NCI-H2029 (cell line): ENCODE data around the gene PDE7B.
"Not testable (repeated sequence)": the region's sequence is repeated elsewhere in the genome, so short reads cannot be mapped to it uniquely, and the experiment has no call there.

Experiments used
- DNase-seq: peaks from one replicate; lab custom pipeline; 2025; lab: John Stamatoyannopoulos, UW

PDE7B gene

GRCh38 chr6:135842618-135843392, 8.7 kb upstream of the PDE7B start:
- DNase-seq, result no peak

DNA sequence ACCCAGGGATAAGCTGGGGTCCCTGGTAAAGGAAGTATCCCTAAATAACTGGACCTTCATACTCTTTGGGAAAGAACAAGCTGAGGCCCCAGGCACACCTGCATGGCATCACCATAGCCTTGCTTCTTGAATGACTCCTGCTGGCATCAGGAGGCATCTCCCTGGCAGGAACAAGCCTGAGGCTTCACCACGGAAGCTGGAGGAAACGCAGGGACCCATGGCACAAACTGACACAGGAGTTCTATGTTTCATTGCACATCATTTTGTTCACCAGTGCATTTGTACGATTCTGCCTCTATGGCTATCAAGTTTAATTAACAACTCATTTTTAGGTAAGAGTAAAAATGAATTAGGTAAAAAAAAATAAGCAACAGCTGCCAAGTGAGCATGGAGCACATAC, 619 bp upstream of the PDE7B start:
- no peak for DNase-seq

DNA sequence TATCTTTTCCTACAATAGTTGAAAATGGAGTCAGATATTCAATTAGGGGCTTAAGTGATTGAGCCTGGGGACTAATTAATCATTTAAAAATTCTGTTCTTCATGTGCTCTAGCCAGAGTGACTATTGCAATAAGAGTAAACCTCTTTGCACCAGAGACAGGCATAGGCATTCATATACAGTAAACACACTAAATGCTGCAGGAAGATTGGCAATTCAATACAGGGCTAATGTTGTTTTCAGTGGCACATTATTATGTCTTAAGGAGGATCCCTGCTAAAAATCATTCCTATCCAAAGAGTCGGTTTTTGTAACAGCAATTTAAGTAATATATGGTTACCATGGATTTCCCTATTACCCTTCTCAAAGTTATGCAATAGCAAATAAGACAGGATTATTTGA, 1.2 kb downstream of the PDE7B start:
- DNase-seq, result no peak

DNA sequence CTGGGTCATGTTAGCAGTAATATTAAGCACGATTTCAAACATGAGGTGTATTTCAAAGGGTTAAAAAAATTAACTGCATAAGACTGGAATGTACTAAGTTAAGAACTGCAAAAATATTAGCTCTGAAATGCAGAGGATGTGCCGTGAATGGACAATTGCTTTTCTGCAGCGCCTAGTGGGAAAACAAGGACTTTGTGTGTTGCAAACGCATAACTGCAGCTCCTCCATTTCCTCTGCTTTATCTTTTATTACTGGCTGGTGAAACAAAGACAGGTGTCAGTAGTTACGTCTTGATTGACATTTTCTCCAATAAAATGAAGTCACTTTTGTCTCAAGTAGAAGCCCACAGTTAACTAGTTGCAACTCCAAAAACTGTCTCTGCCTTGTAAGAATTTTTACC, 1.7 kb downstream of the PDE7B start:
- no peak for DNase-seq

DNA sequence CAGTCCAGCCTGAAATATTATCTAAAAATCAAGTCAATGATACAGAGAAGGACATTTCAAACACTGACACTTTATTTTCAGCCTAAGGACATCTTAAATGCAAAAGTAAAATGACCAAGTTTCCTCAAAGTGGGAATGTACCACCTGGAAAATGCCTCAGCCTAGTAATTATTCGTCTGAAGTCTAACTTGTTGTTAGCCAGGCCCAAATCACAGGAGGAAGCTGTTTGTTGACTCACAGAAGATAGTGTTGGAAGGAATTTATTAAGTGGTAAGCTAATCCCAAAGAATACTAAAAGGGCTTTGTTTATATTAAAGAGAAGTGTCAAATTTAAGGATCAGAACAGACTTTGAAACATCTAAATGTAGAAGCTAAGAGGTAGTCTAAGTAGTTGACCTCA, 2.5 kb downstream of the PDE7B start:
- DNase-seq, result no peak

DNA sequence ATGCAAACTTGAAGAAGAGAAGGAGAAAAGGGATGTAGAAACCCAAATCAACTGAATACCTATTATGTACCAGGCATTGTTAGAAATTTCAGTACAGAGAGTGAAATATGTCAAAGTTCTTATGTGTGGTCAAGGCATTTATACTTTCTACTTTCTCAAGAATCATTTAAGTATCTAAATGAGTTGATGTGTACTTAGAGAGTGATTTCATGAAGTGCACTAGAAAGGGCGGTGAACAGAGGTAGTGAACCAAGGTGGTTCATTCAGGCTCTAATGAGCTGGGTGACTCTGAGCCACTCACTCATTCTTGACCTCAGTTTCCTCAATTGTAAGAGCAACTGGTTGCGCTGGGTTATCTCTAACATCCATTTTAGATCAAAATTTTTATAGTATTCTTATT, 3.3 kb downstream of the PDE7B start:
- no peak for DNase-seq

- no peak for DNase-seq
Observed at GRCh38 chr6:135858931-135859330, 7.4 kb downstream of the PDE7B start.

DNA sequence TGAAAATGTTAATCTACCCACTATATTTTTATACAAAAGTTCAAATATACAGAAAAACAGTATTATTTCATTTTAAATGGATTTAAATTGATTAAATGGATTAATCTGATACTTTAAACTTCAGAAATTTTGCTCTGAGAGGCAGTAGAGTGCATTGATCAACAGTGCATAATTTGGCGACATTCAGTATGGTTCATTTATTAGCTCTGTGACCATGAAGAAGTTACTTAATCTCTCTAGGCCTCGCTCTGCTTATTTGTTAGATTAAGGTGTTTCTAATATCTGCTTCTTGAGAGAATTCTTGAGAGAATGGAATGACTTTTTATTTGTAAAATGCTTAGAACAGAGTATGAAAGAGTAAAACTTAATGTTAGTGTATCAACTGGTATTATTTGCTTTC, 8.9 kb downstream of the PDE7B start:
- no peak for DNase-seq

DNA sequence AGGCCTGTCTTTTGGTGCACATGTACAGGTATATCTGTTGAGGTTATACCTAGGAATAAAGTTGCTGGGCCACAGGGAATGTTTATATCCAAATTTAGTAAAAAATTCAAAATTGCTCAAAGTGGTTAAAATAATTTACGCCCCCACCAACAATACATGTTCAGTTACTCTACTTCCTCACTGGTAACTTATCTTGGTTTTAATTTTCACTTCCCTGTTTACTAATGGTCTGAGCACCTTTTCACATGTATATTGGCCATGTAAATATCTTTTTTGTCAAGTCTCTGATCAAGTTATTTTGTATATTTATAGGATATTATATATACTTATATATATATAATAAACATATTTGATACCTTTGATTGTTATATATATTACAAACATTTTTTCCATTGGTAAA, 9.7 kb downstream of the PDE7B start:
- no peak for DNase-seq

- not testable (repeated sequence) for DNase-seq
Observed at GRCh38 chr6:135864929-135865328, 13.4 kb downstream of the PDE7B start.

- DNase-seq, result no peak
Observed at GRCh38 chr6:135866445-135867123, 15.1 kb downstream of the PDE7B start.

DNA sequence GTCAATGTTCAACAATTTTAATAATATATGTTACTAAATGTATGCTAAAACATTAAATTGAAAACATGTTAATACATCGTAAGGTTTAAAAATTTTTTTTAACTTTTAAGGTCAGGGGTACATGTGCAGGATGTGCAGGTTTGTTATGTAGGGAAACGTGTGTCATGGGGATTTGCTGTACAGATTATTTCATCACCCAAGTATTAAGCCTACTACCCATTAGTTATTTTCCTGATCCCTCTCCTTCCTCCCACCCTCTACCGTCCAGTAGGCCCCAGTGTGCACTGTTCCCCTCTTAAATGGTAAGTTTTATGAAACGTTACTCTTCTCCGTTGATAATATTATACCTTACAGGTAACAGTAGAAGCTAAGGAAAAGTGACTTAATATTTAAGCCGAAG, 15.8 kb downstream of the PDE7B start:
- DNase-seq, result no peak

- no peak for DNase-seq
Observed at GRCh38 chr6:135869857-135870256, 18.4 kb downstream of the PDE7B start.

GRCh38 chr6:135870722-135871121, 19.2 kb downstream of the PDE7B start:
- DNase-seq, result no peak

- no peak for DNase-seq
Observed at GRCh38 chr6:135871296-135871695, 19.8 kb downstream of the PDE7B start.

DNA sequence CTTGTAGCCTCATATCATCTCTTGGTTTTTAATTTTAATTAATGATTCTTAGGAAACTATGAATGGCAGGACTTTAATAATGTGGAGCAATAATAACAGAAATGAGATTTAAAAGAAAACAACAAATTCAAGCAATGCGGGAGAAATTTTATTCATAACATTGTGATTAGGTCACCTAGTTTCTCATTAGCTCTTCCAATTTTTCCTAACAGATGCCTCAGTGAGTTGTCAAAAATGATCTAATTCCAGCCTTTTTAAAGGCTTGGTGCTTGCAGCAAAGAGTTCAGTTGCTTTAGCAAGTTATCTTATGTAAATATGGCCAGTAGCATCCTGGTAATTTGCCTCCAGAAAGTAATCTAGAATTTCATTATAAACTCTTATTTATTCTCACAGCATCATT, 20.4 kb downstream of the PDE7B start:
- DNase-seq, result no peak

DNA sequence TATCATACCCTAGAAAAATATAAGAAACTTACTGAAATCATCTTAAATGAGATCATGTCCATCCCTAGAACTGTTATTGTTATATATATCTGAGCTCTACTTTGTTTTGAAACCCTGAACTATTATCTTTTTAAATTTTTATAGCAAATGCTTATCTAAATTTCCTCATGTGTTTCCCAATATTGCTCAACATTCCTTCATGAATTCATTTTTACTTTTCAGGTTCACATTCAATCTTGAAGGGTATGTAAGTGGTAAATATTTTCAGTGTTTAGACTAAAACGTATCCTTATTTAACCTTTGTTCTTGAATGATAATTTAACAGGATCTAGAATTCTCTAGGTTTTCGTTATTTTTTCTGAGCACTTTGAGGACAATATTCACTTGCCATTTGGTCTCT, 23.9 kb downstream of the PDE7B start:
- DNase-seq, result no peak

- DNase-seq, result no peak
Observed at GRCh38 chr6:135876058-135876457, 24.6 kb downstream of the PDE7B start.

DNA sequence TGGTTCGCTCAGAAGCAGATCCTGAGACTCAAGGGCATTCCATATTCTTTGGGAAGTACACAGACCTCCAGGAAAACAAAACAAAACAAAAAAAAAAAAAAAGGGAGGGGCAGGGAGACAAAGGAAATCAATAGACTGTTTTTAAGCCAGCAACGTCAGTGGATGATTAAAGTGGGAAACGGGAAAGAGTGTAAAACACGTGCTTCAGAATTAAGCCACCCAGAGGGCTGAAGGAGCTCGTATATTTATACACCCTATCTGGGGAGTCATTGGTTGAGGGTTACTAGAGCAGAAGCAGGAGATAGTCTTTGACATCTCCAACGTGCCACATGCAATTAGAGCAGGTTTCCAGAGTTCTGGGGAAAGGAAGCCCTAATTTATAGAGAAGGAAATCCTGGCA, 26.2 kb downstream of the PDE7B start:
- no peak for DNase-seq

GRCh38 chr6:135880066-135880972, 28.8 kb downstream of the PDE7B start:
- DNase-seq, result no peak

- no peak for DNase-seq
Observed at GRCh38 chr6:135883045-135883444, 31.5 kb downstream of the PDE7B start.

- no peak for DNase-seq
Observed at GRCh38 chr6:135883536-135883935, 32.0 kb downstream of the PDE7B start.

DNA sequence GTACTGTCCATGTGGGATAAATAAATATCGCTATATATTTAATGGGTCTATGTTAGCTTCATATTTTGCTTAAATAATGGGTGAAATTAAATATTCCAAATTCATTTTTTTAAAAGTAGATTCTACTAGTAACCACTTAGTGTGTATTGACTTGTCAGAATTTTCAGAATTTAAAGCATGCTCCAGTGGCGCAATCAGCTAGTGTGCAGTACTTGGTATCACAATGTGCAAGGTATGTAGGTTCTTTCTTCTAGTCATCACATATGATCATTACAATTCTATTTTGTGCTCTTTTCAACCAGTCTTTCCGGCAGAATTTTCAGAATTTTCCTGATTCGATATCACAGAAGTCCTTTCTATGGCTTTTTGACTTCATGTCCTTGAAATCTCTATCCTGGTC, 32.6 kb downstream of the PDE7B start:
- no peak for DNase-seq
